Transverse colon (tissue), 4 donors: ENCODE measurements around the gene SSBP4. TPM values are rescaled to one million over a fixed set of nuclear protein-coding genes. Genes with fewer than 3 reads are reported as not detected.
"Not testable (repeated sequence)": the region's sequence is repeated elsewhere in the genome, so short reads cannot be mapped to it uniquely, and the experiment has no call there.

ENCODE experiments used
- DNase-seq: peaks from one replicate; pipeline ENCODE4 v3.0.0-alpha.2; 2019
- H3K27ac ChIP-seq, 4 donors: fragments of 200-600 bp; sonication (generic); 2 replicates each; pipeline ENCODE4 v1.5.1; 2016 to 2018; ENCODE audit warnings: inconsistent platforms in 4 of 4
- H3K27me3 ChIP-seq: fragments of 200-600 bp; sonication (generic); 2 replicates; pipeline ENCODE4 v1.5.1; 2017; ENCODE audit warnings: inconsistent platforms
- H3K36me3 ChIP-seq, 4 donors: fragments of 200-600 bp; sonication (generic); 2 replicates each; pipeline ENCODE4 v1.5.1; 2017 to 2019; ENCODE audit warnings: inconsistent platforms in 4 of 4
- H3K4me1 ChIP-seq, 4 donors: fragments of 200-600 bp; sonication (generic); 2 replicates each; pipeline ENCODE4 v1.5.1; 2017 to 2020; ENCODE audit warnings: inconsistent platforms in 4 of 4
- H3K4me3 ChIP-seq, 4 donors: fragments of 200-600 bp; sonication (generic); 1 replicate in 1 of 4; 2 replicates in 3 of 4; pipeline versions ENCODE4 v1.5.1 to v1.6.1; 2017 to 2019; ENCODE audit warnings: inconsistent platforms in 4 of 4
- H3K9me3 ChIP-seq, 2 donors: fragments of 200-600 bp; sonication (generic); 2 replicates each; pipeline ENCODE4 v1.5.1; 2017 to 2019; ENCODE audit warnings: inconsistent platforms in 2 of 2
- CTCF ChIP-seq, 5 experiments: fragments of 200-600 bp in 3 of 5; fragments of 450-650 bp in 2 of 5; sonication (generic) in 3 of 5; IDR thresholded peaks; 1 replicate in 2 of 5; 2 replicates in 3 of 5; pipeline ENCODE4 v1.5.1; 2016 to 2017; ENCODE audit warnings: antibody characterized with exemption in 5 of 5, inconsistent platforms in 3 of 5, mild to moderate bottlenecking in 2 of 5, moderate library complexity in 1 of 5
- EP300 ChIP-seq: sonication (generic); formaldehyde crosslinking; IDR thresholded peaks from one replicate; pipeline ENCODE4 v1.6.1; 2017; ENCODE audit warnings: antibody characterized with exemption, low read depth
- POLR2A ChIP-seq: fragments of 450-650 bp; IDR thresholded peaks from one replicate; pipeline ENCODE4 v1.6.1; 2016; ENCODE audit warnings: antibody characterized with exemption, mild to moderate bottlenecking, moderate library complexity
- POLR2AphosphoS5 ChIP-seq, 3 donors: sonication (generic); formaldehyde crosslinking; IDR thresholded peaks; one replicate each; pipeline ENCODE4 v1.6.1; 2016; ENCODE audit warnings: antibody characterized with exemption in 3 of 3
- WGBS, 2 donors: methylation state at CpG; one replicate each; pipeline ENCODE4 v1.1.5; 2018; ENCODE audit warnings: low coverage in 1 of 2; 5-methylcytosine and 5-hydroxymethylcytosine counted together
- in situ Hi-C, 4 donors: fragments of 200-750 bp; cut with MboI; loops; one replicate each; pipeline versions ENCODE4 v1.15.0 to v1.15.1; 2017; ENCODE audit warnings: low sequenced_read_pairs in 3 of 4, low pct_ligation_motif_present in 1 of 4, low pct_unique_long_range_greater_than_20kb in 1 of 4
- intact Hi-C: fragments of 100-400 bp; cut with DNase I; formaldehyde crosslinking; loops from one replicate; pipeline ENCODE4 v1.15.1; 2023; ENCODE audit warnings: low total_unique reads
- total RNA-seq, 4 donors: library from RNA; depleted of rRNA; stranded (reverse); fragments of >200 nt; gene quantifications; one replicate each; pipeline ENCODE4 v1.1.0, GENCODE V29; 2016

SSBP4 gene
- total RNA-seq, 4 donors from 2014 or later = 9.4 to 40.4 (median 32.2) TPM

GRCh38 chr19:18401580-18402112, 17.6 kb upstream of the SSBP4 start:
- H3K4me3 ChIP-seq = no peak overlapping the region
- TF ChIP-seq CTCF (IDR thresholded peaks at IDR 0.05) = peak; percentile 19 to 65 (median 54)
- TF ChIP-seq POLR2AphosphoS5 (IDR thresholded peaks at IDR 0.05) = peak; percentile 30 to 46 (median 43)
- peak; percentile 68 for TF ChIP-seq POLR2A
- TF ChIP-seq EP300 = no peak
- no peaks in the 10 kb centered on the region for H3K36me3 ChIP-seq
- peaks cover 0 to 50% (median 38%) of the 10 kb centered on the region in 4 donors for H3K4me1 ChIP-seq
- in situ Hi-C loops (loop anchor here in 2 of 4 donors (10.0 to 25.0 kb wide), 2 partner anchors 47 to 139 kb away; partner anchors contain the start of gene IQCN (in 1 of the 2)), intact Hi-C loops (no loop called here)
- peak; percentile 85 for DNase-seq
- peaks cover 13% of the 10 kb centered on the region for H3K27me3 ChIP-seq
- 13 to 31% methylated on average over 6 to 7 of the region's 7 CpGs for WGBS, 2 donors
- no peaks in the 10 kb centered on the region for H3K9me3 ChIP-seq
- peak overlapping the region; percentile 77 to 86 (median 82) for H3K27ac ChIP-seq

GRCh38 chr19:18402455-18403248, 16.5 kb upstream of the SSBP4 start:
- H3K4me3 ChIP-seq, intact Hi-C loops, DNase-seq, H3K36me3 ChIP-seq, H3K27me3 ChIP-seq, H3K9me3 ChIP-seq: not testable (repeated sequence)
- Histone ChIP-seq H3K27ac (peak overlapping the region; percentile 77 to 86 (median 82)), H3K4me1 (peaks cover 0 to 45% (median 33%) of the 10 kb centered on the region in 4 donors)
- peak; percentile 19 for TF ChIP-seq POLR2A
- 45 to 49% methylated on average over 7 to 18 of the region's 18 CpGs for WGBS, 2 donors
- in situ Hi-C loops = loop anchor here in 2 of 4 donors (10.0 to 25.0 kb wide), 2 partner anchors 48 to 140 kb away; partner anchors contain the start of gene IQCN (in 1 of the 2)

GRCh38 chr19:18405754-18406153, 13.4 kb upstream of the SSBP4 start:
- H3K4me3 ChIP-seq, H3K27me3 ChIP-seq, H3K27ac ChIP-seq, H3K36me3 ChIP-seq, H3K9me3 ChIP-seq, DNase-seq, intact Hi-C loops: not testable (repeated sequence)
- H3K4me1 ChIP-seq = peaks cover 0 to 34% (median 26%) of the 10 kb centered on the region in 4 donors
- in situ Hi-C loops = loop anchor here (5.0 to 25.0 kb wide), 4 partner anchors 51 to 143 kb away; partner anchors contain the start of gene IQCN (in 1 of the 4)
- WGBS, 2 donors = 88 to 90% methylated on average over 8 to 11 of the region's 11 CpGs

- DNase-seq = no peak
- intact Hi-C loops = no loop called here
- no peaks in the 10 kb centered on the region for H3K9me3 ChIP-seq
- H3K4me1 ChIP-seq = peaks cover 0 to 31% (median 26%) of the 10 kb centered on the region in 4 donors
- H3K27ac ChIP-seq = no peak overlapping the region
- TF ChIP-seq EP300 = no peak
- TF ChIP-seq POLR2A = no peak
- no peak for TF ChIP-seq POLR2AphosphoS5 (IDR thresholded peaks at IDR 0.05)
- TF ChIP-seq CTCF (IDR thresholded peaks at IDR 0.05) = no peak
- in situ Hi-C loops = loop anchor here (5.0 to 25.0 kb wide), 4 partner anchors 52 to 144 kb away; partner anchors contain the start of gene IQCN (in 1 of the 4)
- H3K4me3 ChIP-seq = no peak overlapping the region
- H3K27me3 ChIP-seq = no peaks in the 10 kb centered on the region
- 89% methylated on average over 9 of the region's 9 CpGs; no CpG with 5 or more reads in 1 of the 2 donors for WGBS, 2 donors
- H3K36me3 ChIP-seq = no peaks in the 10 kb centered on the region
Measured at GRCh38 chr19:18406749-18407148, 12.4 kb upstream of the SSBP4 start.

GRCh38 chr19:18408053-18408476, 11.1 kb upstream of the SSBP4 start:
- no peaks in the 10 kb centered on the region for H3K27me3 ChIP-seq
- H3K9me3 ChIP-seq = no peaks in the 10 kb centered on the region
- in situ Hi-C loops (loop anchor here (5.0 to 25.0 kb wide), 4 partner anchors 53 to 146 kb away; partner anchors contain the start of gene IQCN (in 1 of the 4)), intact Hi-C loops (no loop called here)
- H3K27ac ChIP-seq = peak overlapping the region in 2 of 4 donors; percentile 26 to 41
- peak; percentile 33 to 66 (median 62) for TF ChIP-seq CTCF (IDR thresholded peaks at IDR 0.05)
- TF ChIP-seq POLR2AphosphoS5 (IDR thresholded peaks at IDR 0.05) = no peak
- 32% methylated on average over 10 of the region's 10 CpGs; no CpG with 5 or more reads in 1 of the 2 donors for WGBS, 2 donors
- H3K36me3 ChIP-seq = no peaks in the 10 kb centered on the region
- no peak overlapping the region for H3K4me3 ChIP-seq
- peaks cover 0 to 18% (median 14%) of the 10 kb centered on the region in 4 donors for H3K4me1 ChIP-seq
- DNase-seq = peak; percentile 72
